K562 (cell line): ENCODE data around the gene KCTD17. TPM values are rescaled to one million over a fixed set of nuclear protein-coding genes. Genes with fewer than 3 reads are reported as not detected.

ENCODE experiments used
- ATAC-seq: fragments of 200-7000 bp; cut with Tn5 transposase; 3 replicates; pipeline ENCODE4 v1.9.1; 2020; ENCODE audit warnings: moderate library complexity
- BruUV-seq: library from RNA; stranded (reverse); fragments of 400-500 nt; replicated peaks from 2 replicates; lab custom pipeline; 2021; lab: Mats Ljungman, UMichigan
- CTCF ChIA-PET: fragments of 300-600 bp; formaldehyde crosslinking; extraction: SDS; loops from one replicate; lab custom pipeline; 2021; ENCODE audit warnings: low intra/inter-chr PET ratio; lab: Yijun Ruan, JAX
- POLR2A ChIA-PET: fragments of 300-600, 350-650 bp; sonication (Branson Sonifier 250); formaldehyde crosslinking; extraction: SDS; loops from one replicate; lab custom pipeline; 2021; ENCODE audit warnings: antibody characterized with exemption, inconsistent platforms; lab: Yijun Ruan, JAX
- DNase-seq, 4 experiments: peaks; one replicate each; pipeline versions ENCODE4 v3.0.0 to v3.0.0-alpha.2; 2011 to 2018; ENCODE audit warnings: low spot score in 3 of 4, mixed read lengths in 3 of 4; ENCODE audit errors: extremely low read depth in 1 of 4
- FAIRE-seq: peaks from 2 replicates; lab custom pipeline; 2011; peaks lifted over from hg19 to GRCh38; lab: Jason Lieb, UNC
- H2AFZ ChIP-seq: 2 replicates; pipeline ENCODE4 v1.6.0; 2011; ENCODE audit warnings: low read depth, low read length, control low read depth, inconsistent platforms
- H3K27ac ChIP-seq: fragments of 200-600 bp; 3 replicates; pipeline ENCODE4 v1.8.0; 2011; ENCODE audit warnings: low read depth, mild to moderate bottlenecking, control low read depth, inconsistent platforms, low read length, moderate library complexity, mixed read lengths; ENCODE audit errors: extremely low read depth
- H3K27me3 ChIP-seq, 2 experiments: fragments of 300-600 bp in 1 of 2; 2 replicates in 1 of 2; 3 replicates in 1 of 2; pipeline versions ENCODE4 v1.6.0 to v1.8.0; 2011; ENCODE audit warnings: inconsistent platforms in 2 of 2, low read length in 2 of 2, mild to moderate bottlenecking in 1 of 2, mixed read lengths in 1 of 2, moderate library complexity in 1 of 2; ENCODE audit not compliant: control insufficient read depth in 2 of 2, insufficient read depth in 2 of 2
- H3K36me3 ChIP-seq: fragments of 300-600 bp; 3 replicates; pipeline ENCODE4 v1.8.0; 2011; ENCODE audit warnings: mild to moderate bottlenecking, low read length, inconsistent platforms; ENCODE audit not compliant: control insufficient read depth, insufficient read depth
- H3K4me1 ChIP-seq, 2 experiments: fragments of 200-600 bp in 1 of 2; replicated peaks in 1 of 2; 2 replicates in 1 of 2; 3 replicates in 1 of 2; pipeline versions ENCODE4 v1.5.1 to v1.8.0; 2011; ENCODE audit warnings: inconsistent platforms in 2 of 2, low read length in 2 of 2, mild to moderate bottlenecking in 1 of 2, mixed read lengths in 1 of 2, moderate library complexity in 1 of 2; ENCODE audit not compliant: control insufficient read depth in 2 of 2, insufficient read depth in 2 of 2
- H3K4me2 ChIP-seq: 2 replicates; pipeline ENCODE4 v1.6.1; 2011; ENCODE audit warnings: low read length, control low read depth, inconsistent platforms, mixed read lengths; ENCODE audit not compliant: insufficient read depth
- H3K4me3 ChIP-seq: fragments of 200-600 bp; sonication (generic), shearing (Covaris generic); 2 replicates; pipeline ENCODE4 v1.5.1; 2016; ENCODE audit warnings: control low read depth, inconsistent platforms
- H3K79me2 ChIP-seq: fragments of 200-600 bp; 3 replicates; pipeline ENCODE4 v1.8.0; 2011; ENCODE audit warnings: low read length, inconsistent platforms; ENCODE audit not compliant: control insufficient read depth, insufficient read depth
- H3K9ac ChIP-seq, 2 experiments: 2 replicates each; pipeline versions ENCODE4 v1.6.0 to v1.6.1; 2011; ENCODE audit warnings: low read depth in 2 of 2, low read length in 2 of 2, control low read depth in 1 of 2, inconsistent platforms in 1 of 2, mild to moderate bottlenecking in 1 of 2, mixed read lengths in 1 of 2; ENCODE audit not compliant: insufficient read depth in 1 of 2
- H3K9me1 ChIP-seq: one replicate; pipeline ENCODE4 v1.6.0; 2011; ENCODE audit warnings: inconsistent platforms, mild to moderate bottlenecking, low read length, moderate library complexity; ENCODE audit not compliant: control insufficient read depth, insufficient read depth
- H3K9me3 ChIP-seq: replicated peaks from 2 replicates; pipeline ENCODE4 v1.5.1; 2011; ENCODE audit warnings: low read depth, low read length, inconsistent platforms; ENCODE audit not compliant: control insufficient read depth, insufficient read depth
- H4K20me1 ChIP-seq: replicated peaks from 2 replicates; pipeline ENCODE4 v1.6.1; 2011; ENCODE audit warnings: low read length, inconsistent platforms, mixed read lengths; ENCODE audit not compliant: control insufficient read depth, insufficient read depth
- E2F4 ChIP-seq: sonication (generic); formaldehyde crosslinking; IDR thresholded peaks from 2 replicates; pipeline ENCODE4 v1.8.0; 2022; ENCODE audit warnings: mild to moderate bottlenecking, low read depth, missing genetic modification reagents
- FOXM1 ChIP-seq, 2 experiments: fragments of 450-650 bp in 1 of 2; sonication (generic) in 1 of 2; formaldehyde crosslinking in 1 of 2; IDR thresholded peaks; 2 replicates each; pipeline versions ENCODE4 v1.6.1 to v1.9.0; 2017 to 2022; ENCODE audit warnings: low read depth in 2 of 2, mild to moderate bottlenecking in 2 of 2, missing genetic modification reagents in 1 of 2, moderate library complexity in 1 of 2
- HDAC2 ChIP-seq: fragments of 450-650 bp; IDR thresholded peaks from 2 replicates; pipeline ENCODE4 v1.6.1; 2016; ENCODE audit warnings: mild to moderate bottlenecking
- IRF9 ChIP-seq: fragments of 450-650 bp; IDR thresholded peaks from 2 replicates; pipeline ENCODE4 v1.6.1; 2016; ENCODE audit warnings: missing biosample characterization, missing genetic modification characterization
- PBX2 ChIP-seq, 2 experiments: IDR thresholded peaks in 1 of 2; conservative IDR thresholded peaks in 1 of 2; 2 replicates each; pipeline ENCODE4 v1.6.1; 2016; ENCODE audit warnings: low read depth in 2 of 2, mild to moderate bottlenecking in 1 of 2, missing compliant biosample characterization in 1 of 2, missing genetic modification characterization in 1 of 2, moderate library complexity in 1 of 2
- SMAD1 ChIP-seq: fragments of 150-350 bp; IDR thresholded peaks from 2 replicates; pipeline ENCODE4 v1.6.1; 2014; ENCODE audit warnings: low read length, low read depth; ENCODE audit not compliant: partially characterized antibody
- SUPT5H ChIP-seq: fragments of 450-650 bp; IDR thresholded peaks from 2 replicates; pipeline ENCODE4 v1.6.1; 2016
- TAL1 ChIP-seq: fragments of 450-650 bp; IDR thresholded peaks from 2 replicates; pipeline ENCODE4 v1.6.1; 2016; ENCODE audit warnings: mild to moderate bottlenecking
- ZNF146 ChIP-seq: IDR thresholded peaks from one replicate; pipeline ENCODE4 v1.6.1; 2018; ENCODE audit warnings: missing compliant biosample characterization; ENCODE audit not compliant: unreplicated experiment
- ZNF696 ChIP-seq: fragments of 250-450 bp; sonication (Bioruptor Pico); conservative IDR thresholded peaks from 2 replicates; pipeline ENCODE4 v1.4.0; 2020; ENCODE audit warnings: mild to moderate bottlenecking, moderate library complexity
- WGBS: fragments of 100-300 bp; shearing (Covaris generic); methylation state at CpG from one replicate; pipeline ENCODE4 v1.1.6; 2016; ENCODE audit warnings: low coverage, mixed read lengths; ENCODE audit not compliant: insufficient coverage; ENCODE audit errors: missing lambda C conversion rate; 5-methylcytosine and 5-hydroxymethylcytosine counted together
- in situ Hi-C: fragments of 300-500 bp; cut with MboI; formaldehyde crosslinking; loops from 4 replicates; pipeline ENCODE4 v1.15.0; 2018; ENCODE audit warnings: inconsistent platforms, mixed read lengths
- intact Hi-C: fragments of 100-400 bp; cut with micrococcal nuclease; formaldehyde crosslinking; loops from 2 replicates; pipeline ENCODE4 v1.14.2; 2022
- polyA plus RNA-seq, 8 experiments: library from polyadenylated mRNA; depleted of rRNA in 4 of 8; stranded (reverse) in 5 of 8; unstranded in 3 of 8; fragments of >200 nt; fragmentation: Nextera tagmentation in 2 of 8; fragmentation: Illumina TruSeq in 1 of 8; extraction: Ambion mirVana in 2 of 8; extraction: Trizol in 1 of 8; gene quantifications; 2 replicates each; pipeline versions ENCODE4 v1.2.1 to v1.2.3, GENCODE V29; 2011 to 2014; ENCODE audit warnings: inconsistent platforms in 1 of 8, missing spikeins in 1 of 8
- total RNA-seq, 7 experiments: library from RNA; depleted of rRNA in 6 of 7; stranded (reverse); fragments of >200 nt in 6 of 7; fragmentation: Illumina TruSeq in 2 of 7; extraction: Trizol in 2 of 7; gene quantifications; 2 replicates each; pipeline versions ENCODE4 v1.2.1 to v1.2.3, GENCODE V29; 2011 to 2021; ENCODE audit warnings: low replicate concordance in 1 of 7

The KCTD17 gene
- total and polyA plus RNA-seq, 9 of the 15 experiments (the other 6 are each of a cell fraction or from before 2014, with no cell fraction given) = 0.22 to 0.90 (median 0.49) TPM; not detected in 2

- Histone ChIP-seq H3K4me3 (no peak overlapping the region), H3K9ac (no peak overlapping the region), H2AFZ (no peak overlapping the region), H3K4me2 (no peak overlapping the region), H3K79me2 (no peaks in the 10 kb centered on the region), H4K20me1 (no peaks in the 10 kb centered on the region), H3K27ac (no peak overlapping the region), H3K27me3 (peaks cover 0 to 16% of the 10 kb centered on the region in 2 experiments; a peak in 2 of 5 replicates), H3K4me1 (peaks cover 0 to 25% of the 10 kb centered on the region in 2 experiments; a peak in 2 of 5 replicates), H3K9me1 (no peaks in the 10 kb centered on the region), H3K36me3 (no peaks in the 10 kb centered on the region), H3K9me3 (no peaks in the 10 kb centered on the region)
- in situ Hi-C loops = no loop called here
- ChIA-PET POLR2A (no interaction called here), CTCF (no interaction called here)
- ATAC-seq (no peak), DNase-seq (no peak), FAIRE-seq (no peak)
- no peak for TF ChIP-seq HDAC2
- BruUV-seq = no TSS peak
- intact Hi-C loops = loop anchor here (10.0 kb wide), 2 partner anchors 174 to 264 kb away; no protein-coding TSS in a partner anchor
- WGBS = 0% methylated on average over 2 of the region's 2 CpGs
These were observed 2.3 kb upstream of the KCTD17 start for GRCh38 chr22:37049224-37049623.

- no peak for ATAC-seq
- no peak overlapping the region for H3K4me3 ChIP-seq
- no peak overlapping the region for H3K27ac ChIP-seq
- no TSS peak for BruUV-seq
- no peaks in the 10 kb centered on the region for H3K36me3 ChIP-seq
- POLR2A ChIA-PET = interaction anchor here (0.6 to 1.5 kb wide), 2 partner anchors 10 to 762 kb away, joined by 3 read pairs; no protein-coding TSS in a partner anchor
- H3K4me1 ChIP-seq = peaks cover 0 to 25% of the 10 kb centered on the region in 2 experiments; a peak in 2 of 5 replicates
- H2AFZ ChIP-seq = no peak overlapping the region
- no peaks in the 10 kb centered on the region for H4K20me1 ChIP-seq
- DNase-seq = no peak
- H3K79me2 ChIP-seq = no peaks in the 10 kb centered on the region
- H3K9me1 ChIP-seq = no peaks in the 10 kb centered on the region
- H3K4me2 ChIP-seq = no peak overlapping the region
- CTCF ChIA-PET = no interaction called here
- intact Hi-C loops = no loop called here
- 64% methylated on average over 4 of the region's 6 CpGs for WGBS
- no peak for FAIRE-seq
- H3K27me3 ChIP-seq = peaks cover 5 to 32% of the 10 kb centered on the region in 2 experiments; a peak in 4 of 5 replicates
- in situ Hi-C loops = no loop called here
- no peak overlapping the region for H3K9ac ChIP-seq
- no peaks in the 10 kb centered on the region for H3K9me3 ChIP-seq
- TF ChIP-seq SUPT5H = no peak
- no peak for TF ChIP-seq E2F4 (CRISPR knock-in tag)
- no peak for TF ChIP-seq PBX2 (CRISPR knock-in tag; IDR thresholded peaks at IDR 0.05; ENCODE audit: low read depth)
- no peak for TF ChIP-seq PBX2 (tag; conservative IDR thresholded peaks at IDR 0.05; ENCODE audit: low read depth)
- no peak for TF ChIP-seq ZNF696 (CRISPR knock-in tag)
- no peak for TF ChIP-seq IRF9
- no peak for TF ChIP-seq TAL1
- no peak for TF ChIP-seq FOXM1 (IDR thresholded peaks at IDR 0.05; ENCODE audit: low read depth)
- no peak for TF ChIP-seq FOXM1 (CRISPR knock-in tag; IDR thresholded peaks at IDR 0.05; ENCODE audit: low read depth)
- no peak for TF ChIP-seq ZNF146 (CRISPR knock-in tag)
- TF ChIP-seq SMAD1 = no peak
These were observed 629 bp upstream of the KCTD17 start for GRCh38 chr22:37050913-37051312.
